B cell (primary cell): ENCODE results near the gene PIGT. TPM values are rescaled to one million over a fixed set of nuclear protein-coding genes. Genes with fewer than 3 reads are reported as not detected.

Source experiments
- ATAC-seq: fragments of 200-7000 bp; cut with Tn5 transposase; one replicate; pipeline ENCODE4 v1.10.0; 2021; ENCODE audit warnings: low read depth, mild to moderate bottlenecking, moderate number of reproducible peaks, moderate library complexity
- CTCF ChIA-PET: fragments of 350-600 bp; sonication (Branson Sonifier 250); formaldehyde crosslinking; loops from one replicate; lab custom pipeline; 2021; ENCODE audit warnings: antibody characterized with exemption, inconsistent platforms; lab: Charles Lee
- POLR2A ChIA-PET: fragments of 350-600 bp; sonication (Branson Sonifier 250); formaldehyde crosslinking; loops from one replicate; lab custom pipeline; 2021; ENCODE audit warnings: antibody characterized with exemption; lab: Charles Lee
- DNase-seq: peaks from one replicate; pipeline ENCODE4 v3.0.0; 2013
- H2AFZ ChIP-seq: 2 replicates; pipeline ENCODE4 v1.6.1; 2012; ENCODE audit warnings: mild to moderate bottlenecking, low read depth, low read length; ENCODE audit not compliant: insufficient read depth, poor library complexity, severe bottlenecking
- H3K27ac ChIP-seq, 2 donors: 1 replicate in 1 of 2; 2 replicates in 1 of 2; pipeline ENCODE4 v1.5.1; 2012 to 2013; ENCODE audit warnings: low read length in 2 of 2, mild to moderate bottlenecking in 2 of 2, moderate library complexity in 1 of 2
- H3K27me3 ChIP-seq, 4 experiments: fragments of 200-600 bp in 1 of 4; sonication (generic) in 1 of 4; replicated peaks in 1 of 4; 1 replicate in 2 of 4; 2 replicates in 2 of 4; pipeline versions ENCODE4 v1.6.1 to v1.7.0; 2013 to 2016; ENCODE audit warnings: low read length in 3 of 4, mild to moderate bottlenecking in 2 of 4, mixed read lengths in 1 of 4, moderate library complexity in 1 of 4; ENCODE audit not compliant: insufficient read depth in 4 of 4, control insufficient read depth in 3 of 4; ENCODE audit errors: control extremely low read depth in 1 of 4
- H3K36me3 ChIP-seq, 2 experiments: replicated peaks in 1 of 2; 1 replicate in 1 of 2; 2 replicates in 1 of 2; pipeline versions ENCODE4 v1.6.1 to v1.7.1; 2013; ENCODE audit warnings: low read length in 1 of 2; ENCODE audit not compliant: insufficient read depth in 2 of 2, control insufficient read depth in 1 of 2; ENCODE audit errors: control extremely low read depth in 1 of 2, extremely low read depth in 1 of 2
- H3K4me1 ChIP-seq, 2 donors: fragments of 200-600 bp in 1 of 2; sonication (generic) in 1 of 2; 1 replicate in 1 of 2; 2 replicates in 1 of 2; pipeline versions ENCODE4 v1.5.1 to v1.6.1; 2013 to 2017; ENCODE audit warnings: low read length in 2 of 2; ENCODE audit not compliant: control insufficient read depth in 2 of 2, insufficient read depth in 2 of 2
- H3K4me2 ChIP-seq: replicated peaks from 2 replicates; pipeline ENCODE3; 2012; ENCODE audit warnings: mild to moderate bottlenecking, low read depth, low read length; ENCODE audit not compliant: poor library complexity, severe bottlenecking
- H3K4me3 ChIP-seq, 5 experiments: fragments of 200-600 bp in 1 of 5; sonication (generic) in 1 of 5; 1 replicate in 3 of 5; 2 replicates in 2 of 5; pipeline versions ENCODE4 v1.5.1 to v1.7.0; 2011 to 2016; ENCODE audit warnings: low read length in 4 of 5, mild to moderate bottlenecking in 4 of 5, low read depth in 2 of 5, control low read depth in 1 of 5, moderate library complexity in 1 of 5; ENCODE audit not compliant: insufficient read depth in 1 of 5; ENCODE audit errors: control extremely low read depth in 1 of 5, extremely low read depth in 1 of 5
- H3K79me2 ChIP-seq: fragments of 200-600 bp; sonication (generic); one replicate; pipeline ENCODE4 v1.6.0; 2016; ENCODE audit warnings: low read length; ENCODE audit not compliant: control insufficient read depth, insufficient read depth
- H3K9ac ChIP-seq: fragments of 200-600 bp; sonication (generic); 2 replicates; pipeline ENCODE4 v1.6.1; 2017; ENCODE audit warnings: mild to moderate bottlenecking, low read length, moderate library complexity
- H3K9me3 ChIP-seq, 3 donors: one replicate each; pipeline versions ENCODE4 v1.6.1 to v1.7.1; 2013; ENCODE audit warnings: low read length in 2 of 3; ENCODE audit not compliant: control insufficient read depth in 2 of 3, insufficient read depth in 1 of 3; ENCODE audit errors: control extremely low read depth in 1 of 3
- H4K20me1 ChIP-seq: 2 replicates; pipeline ENCODE4 v1.6.0; 2012; ENCODE audit warnings: mild to moderate bottlenecking, low read length; ENCODE audit not compliant: insufficient read depth, control insufficient read depth, poor library complexity, severe bottlenecking
- H3K27ac Mint-ChIP-seq: one replicate; pipeline ENCODE4 v1.8.0; 2021; ENCODE audit warnings: mixed read lengths
- H3K27me3 Mint-ChIP-seq: one replicate; pipeline ENCODE4 v1.8.0; 2021; ENCODE audit warnings: mixed read lengths
- H3K4me1 Mint-ChIP-seq: one replicate; pipeline ENCODE4 v1.8.0; 2021; ENCODE audit warnings: mixed read lengths
- H3K4me3 Mint-ChIP-seq: one replicate; pipeline ENCODE4 v1.8.0; 2021; ENCODE audit warnings: mixed read lengths
- H3K9me3 Mint-ChIP-seq: one replicate; pipeline ENCODE4 v1.8.0; 2022; ENCODE audit warnings: mixed read lengths; ENCODE audit not compliant: insufficient read depth
- EZH2 ChIP-seq: IDR thresholded peaks from 2 replicates; pipeline ENCODE4 v1.6.1; 2012; ENCODE audit warnings: borderline replicate concordance, low read depth, mild to moderate bottlenecking, moderate library complexity, low read length; ENCODE audit not compliant: insufficient read depth, poor library complexity, severe bottlenecking
- WGBS: methylation state at CpG from one replicate; pipeline ENCODE4 v1.1.5; 2013; ENCODE audit warnings: missing lambda C conversion rate; ENCODE audit not compliant: insufficient coverage; 5-methylcytosine and 5-hydroxymethylcytosine counted together
- intact Hi-C: fragments of 100-400 bp; cut with micrococcal nuclease; formaldehyde crosslinking; loops from one replicate; pipeline ENCODE4 v1.10.0; 2022
- polyA plus RNA-seq: library from polyadenylated mRNA; depleted of rRNA; stranded (reverse); fragments of >200 nt; gene quantifications from 2 replicates; pipeline ENCODE4 v1.2.3, GENCODE V29; 2012
- total RNA-seq, 2 donors: library from RNA; stranded (reverse); fragments of 120-200 nt in 1 of 2; gene quantifications; 1 replicate in 1 of 2; 2 replicates in 1 of 2; pipeline versions ENCODE4 v1.2.3 to v1.2.4, GENCODE V29; 2013 to 2022
- TF ChIP-seq, protein P1 (sequence below): fragments of 200-600 bp; IDR thresholded peaks from one replicate; pipeline ENCODE4 v1.8.0; 2022; ENCODE audit warnings: antibody characterized with exemption, mild to moderate bottlenecking

Gene PIGT
- total and polyA plus RNA-seq, 2 donors (not counting 1 experiment from before 2014, with no cell fraction given), result 51.6 to 106 TPM

DNA sequence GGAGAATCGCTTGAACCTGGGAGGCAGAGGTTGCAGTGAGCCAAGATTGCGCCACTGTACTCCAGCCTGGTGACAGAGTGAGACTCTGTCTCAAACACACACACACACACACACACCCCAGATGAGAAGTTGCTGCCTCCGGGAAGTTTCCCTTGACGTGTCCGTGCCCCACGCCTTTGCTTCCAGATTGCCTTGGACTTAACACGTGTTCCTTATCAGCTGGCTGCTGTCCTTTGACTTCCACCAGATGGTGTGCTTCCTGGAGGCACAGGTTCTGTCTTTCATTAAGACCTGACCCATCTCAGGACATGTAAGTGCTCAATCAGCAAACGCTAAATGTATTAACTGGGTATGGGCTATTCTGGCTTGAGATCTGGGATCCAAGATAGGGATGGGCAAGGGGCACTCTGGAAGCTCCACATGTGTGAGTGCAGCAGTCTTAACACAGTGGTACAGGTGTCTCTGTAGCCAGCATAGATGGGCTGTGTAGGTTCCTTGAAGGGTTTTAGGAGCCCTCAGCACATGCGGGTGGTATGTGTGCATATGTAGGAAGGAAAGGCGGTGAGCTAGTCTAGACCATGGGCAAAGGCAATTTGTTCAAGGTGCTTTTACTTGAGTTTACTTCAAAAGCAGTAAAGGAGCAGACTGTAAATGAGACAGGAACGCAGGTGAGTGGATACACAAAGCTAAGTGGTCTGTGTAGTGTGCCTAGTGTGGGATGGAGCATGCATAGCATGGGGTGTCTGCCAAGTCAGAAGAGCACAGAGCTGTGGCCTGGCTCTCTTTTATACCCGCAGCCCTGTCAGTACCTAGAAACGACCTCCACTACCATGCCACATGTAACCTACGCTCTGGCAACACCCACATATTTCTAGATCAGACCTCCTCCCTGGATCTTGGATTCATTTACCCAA is 11.6 kb downstream of the PIGT start:
- no peak overlapping the region for H3K4me3 ChIP-seq
- no peak overlapping the region for H3K27ac ChIP-seq
- no peaks in the 10 kb centered on the region for H3K27me3 ChIP-seq
- no peaks in the 10 kb centered on the region for H3K79me2 ChIP-seq
- peaks cover 0 to 4% (median 2%) of the 10 kb centered on the region in 3 donors for H3K9me3 ChIP-seq
- DNase-seq (no peak), ATAC-seq (no peak)
- Mint-ChIP-seq H3K4me1 (peaks cover 11% of the 10 kb centered on the region), H3K27ac (peak overlapping the region; percentile 27), H3K27me3 (no peaks in the 10 kb centered on the region), H3K9me3 (no peaks in the 10 kb centered on the region), H3K4me3 (no peak overlapping the region)
- no peak overlapping the region for H3K9ac ChIP-seq
- no peak for TF ChIP-seq EZH2
- H3K4me2 ChIP-seq, result no peak overlapping the region
- H3K4me1 ChIP-seq, result peaks cover 9 to 12% of the 10 kb centered on the region in 2 donors
- POLR2A ChIA-PET, result no interaction called here
- H4K20me1 ChIP-seq, result no peaks in the 10 kb centered on the region
- 96% methylated on average over 14 of the region's 14 CpGs for WGBS
- intact Hi-C loops, result no loop called here
- CTCF ChIA-PET, result interaction anchor here (1.4 to 15.7 kb wide), 3 partner anchors 9 to 58 kb away, joined by 3 to 814 read pairs (median 6); partner anchors contain the start of genes SYS1 and TP53TG5
- peaks cover 6 to 39% of the 10 kb centered on the region in 2 experiments for H3K36me3 ChIP-seq
- H2AFZ ChIP-seq, result no peak overlapping the region

DNA sequence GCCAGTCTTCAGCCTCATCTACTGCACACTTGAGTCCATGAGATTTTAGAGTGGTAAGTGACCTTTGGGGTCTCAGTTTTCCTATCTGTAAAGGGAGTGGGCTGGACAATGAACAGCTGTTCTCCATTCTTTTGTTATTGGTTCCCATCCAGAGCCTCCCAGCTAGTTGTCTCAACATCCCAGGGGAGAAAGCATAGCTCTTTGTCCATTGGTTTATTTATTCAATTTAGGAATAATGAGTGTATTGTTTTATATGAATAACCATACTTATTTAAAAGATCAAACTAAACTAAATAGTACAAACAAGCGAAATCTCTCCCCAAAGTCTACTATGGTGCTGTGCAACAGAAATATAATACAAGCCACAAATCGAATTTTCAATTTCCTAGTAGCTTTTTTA is 13.7 kb downstream of the PIGT start:
- H3K4me3 Mint-ChIP-seq, result no peak overlapping the region
- Histone ChIP-seq H3K4me1 (peaks cover 19 to 22% of the 10 kb centered on the region in 2 donors), H3K4me2 (no peak overlapping the region), H3K27ac (no peak overlapping the region), H3K27me3 (no peaks in the 10 kb centered on the region), H3K9ac (no peak overlapping the region), H4K20me1 (no peaks in the 10 kb centered on the region), H3K36me3 (peaks cover 1 to 22% of the 10 kb centered on the region in 2 experiments), H3K79me2 (no peaks in the 10 kb centered on the region), H3K9me3 (peaks cover 0 to 4% (median 2%) of the 10 kb centered on the region in 3 donors), H2AFZ (no peak overlapping the region), H3K4me3 (no peak overlapping the region)
- POLR2A ChIA-PET, result interaction anchor here (0.7 kb wide), 1 partner anchor 109 kb away, joined by 5 read pairs; no protein-coding TSS in a partner anchor
- CTCF ChIA-PET, result interaction anchor here (0.9 to 15.7 kb wide), 5 partner anchors 8 to 111 kb away, joined by 3 to 814 read pairs (median 4); partner anchors contain the start of genes SYS1 and TP53TG5
- intact Hi-C loops, result no loop called here
- ATAC-seq (no peak), DNase-seq (no peak)
- peaks cover 2% of the 10 kb centered on the region for H3K9me3 Mint-ChIP-seq
- peaks cover 22% of the 10 kb centered on the region for H3K4me1 Mint-ChIP-seq
- H3K27me3 Mint-ChIP-seq, result no peaks in the 10 kb centered on the region
- WGBS, result no CpG with 5 or more reads among the region's 2 CpGs
- TF ChIP-seq, protein P1, sequence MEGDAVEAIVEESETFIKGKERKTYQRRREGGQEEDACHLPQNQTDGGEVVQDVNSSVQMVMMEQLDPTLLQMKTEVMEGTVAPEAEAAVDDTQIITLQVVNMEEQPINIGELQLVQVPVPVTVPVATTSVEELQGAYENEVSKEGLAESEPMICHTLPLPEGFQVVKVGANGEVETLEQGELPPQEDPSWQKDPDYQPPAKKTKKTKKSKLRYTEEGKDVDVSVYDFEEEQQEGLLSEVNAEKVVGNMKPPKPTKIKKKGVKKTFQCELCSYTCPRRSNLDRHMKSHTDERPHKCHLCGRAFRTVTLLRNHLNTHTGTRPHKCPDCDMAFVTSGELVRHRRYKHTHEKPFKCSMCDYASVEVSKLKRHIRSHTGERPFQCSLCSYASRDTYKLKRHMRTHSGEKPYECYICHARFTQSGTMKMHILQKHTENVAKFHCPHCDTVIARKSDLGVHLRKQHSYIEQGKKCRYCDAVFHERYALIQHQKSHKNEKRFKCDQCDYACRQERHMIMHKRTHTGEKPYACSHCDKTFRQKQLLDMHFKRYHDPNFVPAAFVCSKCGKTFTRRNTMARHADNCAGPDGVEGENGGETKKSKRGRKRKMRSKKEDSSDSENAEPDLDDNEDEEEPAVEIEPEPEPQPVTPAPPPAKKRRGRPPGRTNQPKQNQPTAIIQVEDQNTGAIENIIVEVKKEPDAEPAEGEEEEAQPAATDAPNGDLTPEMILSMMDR, result no peak
- no peak for TF ChIP-seq EZH2
- no peak overlapping the region for H3K27ac Mint-ChIP-seq
